GM15510 (cell line): ENCODE data around the gene RPGRIP1.

Experiments
- POLR2A ChIP-seq: IDR thresholded peaks from 3 replicates; pipeline ENCODE4 v1.6.1; 2011; ENCODE audit warnings: borderline replicate concordance; ENCODE audit not compliant: insufficient read length; ENCODE audit errors: extremely low read depth

RPGRIP1 gene

GRCh38 chr14:21268617-21269251, 11.1 kb upstream of the RPGRIP1 start:
- no peak for TF ChIP-seq POLR2A

GRCh38 chr14:21269252-21270046, 10.4 kb upstream of the RPGRIP1 start, which contains the start of gene HNRNPC:
Gene HNRNPC, minus strand, starts transcription at chr14:21269442. Its CDS starts 35,249 bp downstream, at chr14:21234193.
- peak; percentile 92 for TF ChIP-seq POLR2A

- no peak for TF ChIP-seq POLR2A
These were observed 4.5 kb upstream of the RPGRIP1 start for GRCh38 chr14:21275261-21275858.

GRCh38 chr14:21278632-21279031, 1.3 kb upstream of the RPGRIP1 start:
- no peak for TF ChIP-seq POLR2A

- no peak for TF ChIP-seq POLR2A
These were observed 7.3 kb downstream of the RPGRIP1 start for GRCh38 chr14:21287168-21287567.

- TF ChIP-seq POLR2A: no peak
These were observed 18.5 kb downstream of the RPGRIP1 start for GRCh38 chr14:21298358-21298757.

GRCh38 chr14:21299562-21300130, 19.8 kb downstream of the RPGRIP1 start:
- no peak for TF ChIP-seq POLR2A

- TF ChIP-seq POLR2A: no peak
These were observed 21.0 kb downstream of the RPGRIP1 start for GRCh38 chr14:21300892-21301291.

GRCh38 chr14:21302013-21302835, 22.3 kb downstream of the RPGRIP1 start:
- TF ChIP-seq POLR2A: no peak

GRCh38 chr14:21307637-21308036, 27.8 kb downstream of the RPGRIP1 start:
- TF ChIP-seq POLR2A: no peak

- TF ChIP-seq POLR2A: no peak
These were observed 28.2 kb downstream of the RPGRIP1 start for GRCh38 chr14:21308132-21308478.

GRCh38 chr14:21308479-21309237, 28.8 kb downstream of the RPGRIP1 start:
- TF ChIP-seq POLR2A: peak; percentile 61

GRCh38 chr14:21309238-21309636, 29.4 kb downstream of the RPGRIP1 start:
- TF ChIP-seq POLR2A: no peak

- no peak for TF ChIP-seq POLR2A
These were observed 30.1 kb downstream of the RPGRIP1 start for GRCh38 chr14:21309956-21310355.

GRCh38 chr14:21311614-21312013, 31.7 kb downstream of the RPGRIP1 start:
- no peak for TF ChIP-seq POLR2A

GRCh38 chr14:21313512-21313911, 33.6 kb downstream of the RPGRIP1 start:
- no peak for TF ChIP-seq POLR2A
